ENCODE measurements around the gene SDR9C7.

- TF ChIP-seq CTCF (IDR thresholded peaks at IDR 0.05; ENCODE audit: control extremely low read depth in 1 of 3, insufficient read depth in 1 of 3, low read depth in 1 of 3, low read length in 3 of 3) (no peak), SRF (IDR thresholded peaks at IDR 0.05; ENCODE audit: low read depth, low read length) (no peak), RFX5 (IDR thresholded peaks at IDR 0.05; ENCODE audit: borderline replicate concordance, low read depth, low read length) (no peak), NANOG (IDR thresholded peaks at IDR 0.05; ENCODE audit: insufficient read depth, low read depth, low read length, poor library complexity, severe bottlenecking) (no peak), NRF1 (IDR thresholded peaks at IDR 0.05; ENCODE audit: low read depth, low read length) (no peak), BCL11A (IDR thresholded peaks at IDR 0.05; ENCODE audit: low read depth in 2 of 2, low read length in 2 of 2) (no peak), CREB1 (IDR thresholded peaks at IDR 0.05) (no peak), GABPA (IDR thresholded peaks at IDR 0.05; ENCODE audit: borderline replicate concordance, insufficient read depth, low read length) (no peak), POLR2AphosphoS5 (IDR thresholded peaks at IDR 0.05; ENCODE audit: low read depth, low read length) (no peak)
Measured at GRCh38 chr12:56900583-56900982, 33.6 kb downstream of the SDR9C7 start.

Measured in H1 (cell line).